ENCODE results near the gene HARBI1.

Gene HARBI1

DNA sequence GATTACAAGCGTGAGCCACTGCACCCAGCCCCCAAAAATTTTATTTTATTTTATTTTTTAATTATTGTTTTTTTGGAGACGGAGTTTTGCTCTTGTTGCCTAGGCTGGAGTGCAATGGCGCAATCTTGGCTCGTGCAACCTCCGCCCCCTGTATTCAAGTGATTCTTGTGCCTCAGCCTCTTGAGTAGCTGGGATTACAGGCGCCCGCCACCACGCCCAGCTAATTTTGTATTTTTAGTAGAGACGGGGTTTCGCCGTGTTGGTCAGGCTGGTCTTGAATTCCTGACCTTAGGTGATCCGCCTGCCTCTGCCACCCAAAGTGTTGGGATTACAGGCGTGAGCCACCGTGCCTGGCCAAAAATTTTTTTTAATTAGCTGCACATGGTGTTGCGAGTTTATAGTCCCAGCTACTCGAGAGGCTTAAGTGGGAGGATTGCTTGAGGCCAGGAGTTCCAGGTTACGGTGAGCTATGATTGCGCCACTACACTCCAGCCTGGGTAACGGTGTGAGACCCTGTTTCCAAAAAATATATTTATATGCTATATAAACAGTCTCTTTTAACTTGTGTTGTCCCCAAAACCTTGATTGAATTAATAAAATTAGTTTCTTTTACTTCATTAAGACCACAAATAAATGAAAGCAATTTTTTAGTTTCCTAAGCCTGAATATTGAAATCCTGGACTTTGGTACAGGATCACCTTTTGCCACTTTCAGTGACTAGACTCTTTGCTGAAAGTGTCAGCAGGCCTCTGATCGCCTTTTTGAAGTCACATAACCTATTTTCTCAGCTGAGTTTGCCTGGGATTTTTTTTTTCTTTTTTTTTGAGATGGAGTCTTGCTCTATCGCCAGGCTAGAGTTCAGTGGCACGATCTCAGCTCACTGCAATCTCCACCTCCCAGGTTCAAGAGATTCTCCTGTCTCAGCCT is 16.5 kb upstream of the HARBI1 start:
- no peak for DNase-seq

DNA sequence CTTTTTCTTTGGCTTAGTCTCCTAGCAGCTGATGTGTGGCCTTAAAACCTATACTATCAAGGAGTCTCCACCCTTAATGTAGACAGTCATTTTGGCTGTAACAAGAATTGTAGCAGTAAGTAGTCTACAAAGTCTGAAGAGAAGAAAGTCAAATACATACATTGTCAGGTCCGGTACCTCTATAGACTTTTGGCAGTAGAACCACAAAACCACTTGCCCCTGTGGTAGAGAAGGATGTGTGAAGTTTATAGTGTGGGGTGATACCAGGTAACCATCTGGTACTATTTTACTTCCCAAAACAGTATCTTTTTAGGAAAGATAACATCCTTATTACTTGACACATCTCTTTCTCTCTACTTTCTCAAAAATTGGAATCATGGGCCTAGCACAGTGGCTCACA is 15.5 kb upstream of the HARBI1 start:
- no peak for DNase-seq

DNA sequence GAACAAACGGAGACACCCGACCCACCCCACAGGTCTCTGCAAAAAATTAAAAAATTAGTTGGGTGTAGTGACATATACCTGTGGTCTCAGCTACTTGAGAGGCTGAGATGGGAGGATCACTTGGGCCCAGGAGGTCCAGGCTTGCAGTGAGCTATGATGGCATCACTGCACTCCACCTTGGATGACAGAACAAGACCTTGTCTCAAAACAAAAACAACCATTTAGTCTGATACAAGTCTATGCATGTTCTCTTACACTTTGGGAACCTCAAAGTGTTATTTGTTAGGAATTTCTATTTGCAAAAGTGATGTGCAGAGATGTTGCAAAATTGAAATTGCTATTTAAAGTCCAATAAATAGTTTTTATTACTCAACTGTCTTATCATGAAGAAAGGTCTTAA is 14.6 kb upstream of the HARBI1 start:
- no peak for DNase-seq

DNA sequence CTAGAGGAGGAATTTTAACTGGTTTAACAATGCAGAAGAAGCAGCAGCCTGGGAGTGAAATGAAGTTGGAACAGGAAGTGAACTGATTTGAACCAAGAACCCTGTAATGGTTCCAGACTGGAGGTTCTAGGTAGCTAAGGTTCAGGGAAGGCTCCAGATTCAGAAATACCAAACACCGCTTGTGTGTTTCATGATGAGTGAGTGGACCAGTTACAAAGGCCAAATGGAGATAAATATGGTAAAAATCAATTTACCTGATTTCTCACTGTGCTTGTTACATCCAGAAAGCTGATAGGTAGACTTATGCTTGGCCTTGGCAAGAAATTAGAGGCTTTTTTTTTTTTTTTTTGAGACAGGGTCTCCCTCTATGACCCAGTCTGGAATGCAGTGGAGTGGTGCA is 13.2 kb upstream of the HARBI1 start:
- DNase-seq = no peak

DNA sequence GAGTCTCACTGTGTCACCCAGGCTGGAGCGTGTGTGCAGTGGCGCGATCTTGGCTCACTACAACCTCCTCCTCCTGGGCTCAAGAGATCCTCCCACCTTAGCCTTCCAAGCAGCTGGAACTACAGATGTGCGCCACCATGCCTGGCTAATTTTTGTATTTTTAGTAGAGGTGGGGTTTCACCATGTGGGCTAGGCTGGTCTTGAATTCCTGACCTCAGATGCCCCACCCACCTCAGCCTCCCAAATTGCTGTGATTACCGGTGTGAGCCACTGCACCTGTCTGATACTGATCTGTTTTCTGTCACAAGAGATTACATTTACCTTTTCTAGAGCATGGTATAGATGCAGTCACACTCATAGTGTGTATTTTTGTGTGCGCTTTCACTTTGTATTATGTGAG is 11.9 kb upstream of the HARBI1 start:
- no peak for DNase-seq

DNA sequence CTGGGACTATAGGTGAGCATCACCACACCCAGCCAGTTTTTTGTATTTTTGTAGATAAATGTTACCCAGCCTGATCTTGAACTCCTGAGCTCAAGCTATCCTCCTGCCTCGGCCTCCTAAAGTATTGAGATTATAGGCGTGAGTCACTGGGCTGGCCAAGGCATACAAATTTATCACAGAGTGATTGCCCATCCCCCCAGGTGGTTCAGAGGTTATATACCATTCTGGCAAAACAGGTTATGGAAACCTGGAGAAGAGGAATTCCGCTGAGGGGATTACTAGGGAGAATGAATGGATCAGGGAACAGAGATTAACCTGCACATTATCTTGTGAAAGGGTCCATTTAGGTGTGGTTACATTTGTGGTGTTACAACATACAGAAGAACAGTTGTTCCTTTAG is 8.4 kb upstream of the HARBI1 start:
- no peak for DNase-seq

DNA sequence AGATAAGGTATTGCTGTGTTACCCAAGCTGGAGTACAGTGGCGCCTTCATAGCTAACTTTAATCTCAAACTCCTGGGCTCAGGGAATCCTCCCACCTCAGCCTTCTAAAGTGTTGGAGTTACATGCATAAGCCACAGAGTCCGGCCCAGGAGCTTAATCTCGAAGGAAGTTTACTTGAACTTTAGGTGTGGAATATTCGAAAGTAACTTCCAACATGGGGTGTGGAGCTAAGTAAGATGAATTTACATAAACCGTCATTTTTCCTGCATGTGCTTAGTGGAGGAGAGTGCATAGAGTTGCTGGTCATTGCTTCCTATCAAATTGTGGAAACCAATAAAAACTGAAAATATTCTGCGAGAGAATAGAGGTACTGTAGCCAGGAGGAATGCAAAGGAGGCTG is 1.8 kb upstream of the HARBI1 start:
- DNase-seq = no peak

DNA sequence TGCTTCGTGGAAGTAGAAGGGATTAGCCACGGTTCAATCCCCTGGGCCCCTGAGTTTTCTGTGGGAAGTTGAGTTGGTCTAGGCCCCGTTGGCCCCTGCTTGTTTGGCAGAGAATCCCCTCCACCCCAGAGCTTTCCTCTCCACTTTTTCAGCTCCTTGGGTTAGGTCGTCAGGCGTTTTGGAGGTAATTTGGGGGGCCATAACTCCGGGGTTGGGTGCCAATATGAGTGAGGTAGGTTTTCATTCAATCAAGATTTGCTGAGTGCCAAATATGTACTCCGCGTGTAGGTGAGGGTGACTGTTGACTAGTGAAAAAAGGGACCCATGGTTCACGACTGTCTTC is 916 bp upstream of the HARBI1 start:
- DNase-seq = no peak

DNA sequence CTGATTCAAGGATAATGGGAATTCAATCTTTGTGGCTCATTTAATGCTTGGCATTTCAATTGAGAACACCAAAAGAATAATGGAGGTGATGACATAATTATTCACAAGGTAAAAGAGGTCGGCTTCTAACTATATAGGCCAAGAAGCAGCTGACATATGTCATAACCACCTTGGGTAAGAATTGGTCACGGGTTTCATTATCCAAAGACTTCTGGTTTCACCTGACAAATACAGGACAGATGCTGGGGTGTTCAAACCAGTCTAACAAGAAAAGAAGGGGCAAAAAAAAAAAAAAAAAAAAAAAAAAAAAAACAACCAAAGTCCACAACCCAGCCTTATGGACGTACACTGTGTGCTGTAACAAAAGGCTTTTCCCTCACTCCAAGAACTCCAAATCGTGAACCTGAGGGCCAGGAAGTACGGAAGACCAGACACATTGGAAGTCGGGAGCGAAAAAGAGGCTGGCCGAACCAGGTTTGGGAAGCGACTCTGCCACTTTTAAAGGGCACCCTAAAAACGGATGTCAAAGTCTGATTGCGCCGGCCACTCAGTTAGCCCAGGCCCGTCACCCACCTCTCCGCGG is 385 bp downstream of the HARBI1 start:
- no peak for DNase-seq

DNA sequence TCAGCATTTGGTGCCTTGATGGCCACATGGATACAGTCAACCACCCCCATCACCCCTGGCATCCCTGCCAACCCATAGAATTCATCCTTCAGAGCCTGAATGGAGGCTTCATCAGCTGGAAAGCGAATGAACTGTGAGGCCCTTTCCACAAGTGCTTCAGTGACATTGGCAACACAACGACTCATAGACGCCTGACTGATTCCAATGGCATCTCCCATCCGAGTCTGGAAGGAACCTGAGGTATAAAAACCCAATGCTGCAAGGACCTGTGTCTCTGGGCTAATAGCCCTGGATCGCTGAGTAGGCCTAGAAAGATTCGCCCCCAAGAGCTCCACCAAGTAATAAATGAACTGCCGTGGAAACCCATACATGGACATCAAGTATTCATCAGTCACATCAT is 1.3 kb downstream of the HARBI1 start:
- no peak for DNase-seq

DNA sequence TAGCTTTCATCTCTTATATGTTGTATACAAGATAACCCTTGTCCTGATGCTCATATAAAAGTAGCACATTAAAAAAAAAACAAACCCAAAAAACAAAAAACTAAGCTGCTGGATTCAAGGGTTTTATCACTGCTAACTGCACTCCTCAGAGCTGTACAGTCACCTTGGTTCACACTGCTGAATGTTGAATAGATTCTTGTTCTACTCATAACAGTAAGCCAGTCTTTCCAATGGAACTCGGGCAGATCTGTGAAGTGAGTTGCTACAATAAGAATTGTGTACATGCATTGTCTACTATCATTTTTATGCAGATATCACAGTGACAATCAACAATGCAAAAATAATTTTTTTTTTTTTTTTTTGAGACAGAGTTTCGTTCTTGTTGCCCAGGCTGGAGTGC is 4.7 kb downstream of the HARBI1 start:
- DNase-seq = no peak

DNA sequence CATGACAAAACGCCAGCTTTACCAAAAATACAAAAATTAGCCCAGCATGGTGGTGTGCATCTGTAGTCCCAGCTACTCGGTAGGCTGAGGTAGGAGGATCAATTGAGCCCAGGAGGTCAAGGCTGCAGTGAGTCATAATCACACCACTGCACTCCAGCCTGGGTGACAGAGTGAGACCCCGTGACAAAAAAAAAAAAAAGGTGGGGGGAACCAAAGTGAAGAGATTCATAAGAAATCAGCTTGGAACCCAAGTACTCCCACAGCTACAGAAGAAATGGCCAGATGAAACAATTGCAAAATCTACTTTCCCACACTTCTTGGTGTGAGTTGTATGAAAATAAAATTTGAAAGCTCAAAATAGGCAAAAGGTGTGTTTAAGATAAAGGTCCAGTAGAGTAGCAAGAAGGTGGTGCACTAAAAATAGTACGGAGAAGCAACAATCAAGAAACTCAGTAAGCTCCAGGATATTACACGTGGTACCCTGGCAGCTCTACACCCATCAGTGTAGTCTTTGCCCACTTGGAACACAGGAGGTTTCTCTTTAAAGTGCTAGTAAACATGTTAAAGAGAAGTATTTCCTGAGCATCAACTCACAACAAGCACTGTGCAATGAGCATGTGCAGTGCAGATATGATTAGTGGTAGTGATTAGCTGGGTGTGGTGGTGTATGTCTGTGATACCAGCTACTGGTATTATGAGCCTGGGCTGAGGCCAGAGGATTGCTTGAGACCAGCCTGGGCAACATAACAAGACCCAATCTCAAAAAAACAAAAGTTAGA is 5.3 kb downstream of the HARBI1 start:
- DNase-seq = no peak

DNA sequence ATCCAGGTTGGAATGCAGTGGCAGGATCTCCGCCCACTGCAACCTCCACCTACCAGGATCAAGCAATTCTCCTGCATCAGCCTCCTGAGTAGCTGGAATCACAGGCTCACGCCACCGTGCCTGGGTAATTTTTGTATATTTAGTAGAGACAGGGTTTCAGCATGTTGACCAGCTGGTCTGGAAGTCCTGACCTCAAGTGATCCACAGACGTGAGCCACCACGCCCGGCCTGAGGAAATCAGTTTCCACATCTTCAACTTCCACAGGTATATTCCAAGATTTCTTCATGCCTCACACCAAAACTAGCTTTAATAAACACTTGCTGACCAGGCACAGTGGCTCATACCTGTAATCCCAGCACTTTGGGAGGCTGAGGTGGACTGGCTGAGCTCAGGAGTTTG is 7.6 kb downstream of the HARBI1 start:
- DNase-seq = no peak

DNA sequence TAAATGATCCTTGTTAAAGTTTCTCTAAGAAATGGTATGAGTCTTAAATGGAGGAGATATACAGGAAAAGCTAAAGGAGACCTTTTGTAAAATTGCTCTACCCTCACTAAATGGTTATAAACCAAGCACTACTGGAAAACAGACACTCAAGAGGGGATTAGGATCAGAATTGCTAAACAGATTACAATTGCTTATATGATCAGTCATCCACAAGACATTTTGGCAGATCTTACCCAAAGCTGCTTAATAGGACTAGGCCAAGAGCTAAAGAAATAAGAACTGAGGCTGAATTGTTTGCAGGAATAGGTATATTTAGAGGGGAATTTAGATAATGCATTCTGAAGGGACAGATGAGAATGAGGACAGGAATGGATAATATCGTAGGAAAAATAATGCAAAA is 9.5 kb downstream of the HARBI1 start:
- no peak for DNase-seq

DNA sequence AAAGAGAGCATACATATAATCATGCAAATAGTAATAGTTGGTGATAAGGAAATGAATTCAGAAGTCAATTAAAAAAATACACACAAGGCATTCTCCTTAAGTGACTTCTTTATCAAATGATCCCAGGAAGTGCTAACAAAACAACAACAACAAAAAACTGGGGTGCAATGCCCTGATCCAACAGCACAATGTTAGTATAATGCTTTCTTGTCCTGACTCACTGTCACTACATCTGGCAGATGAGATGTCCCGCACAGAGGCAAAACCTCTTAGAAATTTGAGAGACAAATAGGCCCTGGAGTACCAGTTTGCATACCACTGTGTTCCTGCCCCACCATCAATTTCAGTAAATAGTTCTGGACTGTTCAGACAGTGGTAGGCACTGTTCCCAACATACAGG is 12.2 kb downstream of the HARBI1 start:
- DNase-seq = no peak

DNA sequence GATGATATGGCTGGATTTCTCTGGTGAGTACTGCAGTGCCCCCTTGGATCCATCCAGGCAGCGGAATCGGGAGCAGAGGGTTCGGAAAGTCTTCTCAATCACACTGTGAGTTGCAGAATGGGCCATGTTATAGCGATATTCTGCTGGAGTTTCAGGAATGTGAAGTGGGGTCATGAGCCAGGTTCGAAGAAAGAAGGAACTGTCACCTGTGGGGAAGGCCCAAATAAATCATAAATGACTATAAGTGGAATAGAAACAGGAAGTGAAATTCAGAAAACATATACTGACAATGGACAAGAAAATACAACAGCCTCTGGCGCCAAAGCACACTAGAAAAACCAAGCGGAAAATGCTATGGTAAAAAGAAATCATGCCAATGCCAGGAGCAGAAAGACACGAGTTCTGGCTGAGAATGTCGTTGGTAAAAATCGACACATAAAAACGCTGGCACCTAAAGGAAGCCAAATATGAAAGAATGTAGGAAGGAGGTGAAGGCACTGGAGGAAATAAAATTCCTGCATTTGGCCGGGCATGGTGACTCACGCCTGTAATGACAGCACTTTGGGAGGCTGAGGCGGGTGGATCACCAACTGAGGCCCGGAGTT is 13.2 kb downstream of the HARBI1 start:
- DNase-seq = no peak

DNA sequence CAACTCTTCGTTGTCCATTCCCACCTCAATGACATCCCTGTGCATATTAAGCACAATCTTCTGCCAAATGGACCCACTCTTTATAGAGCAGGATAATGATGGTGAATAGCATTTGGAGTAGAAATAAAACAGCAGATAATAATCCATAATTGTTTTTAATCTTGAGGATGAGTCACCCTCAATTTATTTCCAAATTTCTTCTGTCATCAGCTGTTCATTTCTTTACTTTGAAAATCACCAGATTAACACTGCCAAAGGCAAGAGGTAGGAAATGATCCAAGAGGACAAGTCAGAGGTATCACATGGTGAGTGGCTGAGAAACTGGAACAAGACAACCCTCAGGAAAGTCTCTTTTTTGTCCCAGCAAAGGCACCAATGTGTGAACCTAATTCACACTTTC is 15.9 kb downstream of the HARBI1 start:
- DNase-seq = no peak

DNA sequence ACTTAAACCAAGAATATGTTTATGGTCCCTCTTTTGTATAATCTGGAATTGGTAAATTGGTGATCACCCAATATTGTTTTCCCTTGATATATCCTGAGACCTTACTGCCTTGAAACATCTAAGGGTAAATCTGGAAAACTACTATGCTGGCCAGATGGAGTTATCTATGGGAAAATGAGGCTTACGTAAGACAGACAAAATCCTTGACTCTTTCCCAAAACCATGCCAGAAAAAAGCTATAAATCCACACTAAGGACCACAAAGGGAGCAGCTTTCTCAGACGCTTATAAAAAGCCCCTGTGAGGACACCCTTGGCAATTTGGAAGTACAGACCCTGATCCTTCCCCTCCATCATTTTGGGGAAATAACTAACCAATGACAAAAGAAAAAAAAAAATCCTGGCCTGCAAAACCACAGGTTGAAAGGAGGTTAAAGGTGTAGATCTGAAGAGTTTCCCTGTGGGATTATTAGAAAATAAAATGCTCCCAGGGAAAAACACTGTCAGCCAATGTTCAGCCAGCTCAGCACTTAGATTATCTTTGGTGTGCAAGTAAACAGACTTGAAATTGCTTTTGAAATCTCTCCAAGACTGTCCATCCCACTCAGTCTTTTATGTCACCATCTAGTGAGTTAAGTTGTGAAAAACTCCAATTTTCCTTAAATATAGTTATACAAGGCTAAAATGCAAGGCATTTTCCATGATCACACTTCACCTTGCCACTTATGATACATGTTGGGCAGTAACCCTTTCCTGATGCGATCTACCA is 16.6 kb downstream of the HARBI1 start:
- no peak for DNase-seq

DNA sequence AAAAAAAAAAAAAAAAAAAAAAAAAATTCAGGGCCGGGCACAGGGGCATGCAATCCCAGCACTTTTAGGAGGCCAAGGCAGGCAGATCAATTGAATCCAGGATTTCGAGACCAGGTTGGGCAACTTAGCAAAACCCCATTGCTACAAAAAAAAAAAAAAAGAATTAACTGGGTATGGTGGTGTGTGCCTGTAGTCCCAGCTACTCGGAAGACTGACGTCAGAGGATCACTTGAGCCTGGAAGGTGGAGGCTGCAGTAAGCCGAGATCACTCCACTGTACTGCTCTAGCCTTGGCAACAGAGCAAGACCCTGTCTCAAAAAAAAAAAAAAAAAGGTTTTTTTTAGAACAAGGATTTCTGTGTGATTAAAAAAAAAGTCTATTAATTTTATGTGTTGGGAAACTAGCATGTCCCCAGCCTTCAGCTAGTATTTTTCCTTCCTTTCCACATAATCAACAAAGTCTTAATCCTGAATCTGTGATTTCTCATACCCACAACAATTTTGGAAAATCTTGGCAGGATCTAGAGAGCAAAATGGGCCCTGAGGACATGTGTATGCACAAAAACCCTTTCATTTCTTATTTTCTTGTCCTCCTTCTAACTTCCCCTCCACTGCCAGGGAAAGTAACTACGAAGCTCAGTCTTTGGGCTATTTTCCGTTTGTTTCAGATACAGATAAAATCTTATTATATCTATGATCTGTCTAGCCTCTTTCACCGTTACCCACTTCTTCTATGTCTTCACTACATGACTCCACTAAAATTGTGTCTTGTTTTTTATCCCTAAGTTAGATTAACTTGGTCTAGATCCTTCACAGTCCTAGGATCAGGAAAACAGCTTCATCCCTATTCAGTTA is 17.5 kb downstream of the HARBI1 start:
- no peak for DNase-seq

DNA sequence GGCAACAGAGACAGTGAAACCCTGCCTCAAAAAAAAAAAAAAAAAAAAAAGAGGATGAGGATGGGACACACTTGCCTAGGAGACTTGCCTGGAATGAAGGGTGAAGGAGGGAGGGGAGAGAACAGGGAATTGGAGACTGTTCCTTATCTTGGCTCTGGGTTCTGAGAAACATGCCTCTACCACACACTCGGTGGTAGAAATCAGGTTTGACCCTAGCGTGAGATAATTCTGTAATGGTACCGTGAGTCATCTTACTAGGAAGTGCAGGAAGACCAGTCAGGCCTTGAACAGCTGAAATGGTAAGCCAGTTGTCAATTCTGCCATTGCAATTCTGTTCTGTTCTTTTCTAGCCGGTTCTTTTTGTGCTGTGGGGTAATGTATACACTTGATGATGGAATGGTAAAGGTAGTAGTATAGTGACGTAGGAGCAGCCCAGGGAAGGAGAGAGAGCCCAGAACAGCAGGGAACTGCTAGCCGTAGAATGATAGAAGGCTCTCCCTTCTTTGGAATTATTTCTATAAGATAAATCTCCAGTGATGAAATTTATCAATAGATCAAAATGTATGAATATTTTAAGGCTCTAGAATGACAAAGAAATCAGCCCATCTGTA is 19.3 kb downstream of the HARBI1 start:
- DNase-seq = no peak

DNA sequence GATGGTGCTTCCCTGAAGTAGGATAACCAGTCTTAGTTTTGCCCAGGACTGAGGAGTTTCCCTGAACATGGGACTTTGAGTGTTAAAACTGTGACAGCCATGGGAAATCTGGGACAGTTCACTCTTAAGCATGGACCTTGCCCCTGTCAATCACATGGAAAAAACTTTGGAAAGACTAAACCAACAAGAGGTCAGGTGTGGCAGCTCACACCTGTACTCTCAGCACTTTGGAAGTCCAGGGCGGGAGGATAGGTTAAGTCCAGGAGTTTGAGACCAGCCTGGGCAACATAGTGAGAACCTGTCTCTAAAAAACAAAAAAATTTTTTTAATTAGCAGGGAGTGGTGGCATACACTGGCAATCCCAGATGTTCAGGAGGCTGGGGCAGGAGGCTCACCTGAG is 19.9 kb downstream of the HARBI1 start:
- no peak for DNase-seq
